GM12878 (cell line): ENCODE results near the gene CUTA. TPM values are rescaled to one million over a fixed set of nuclear protein-coding genes. Genes with fewer than 3 reads are reported as not detected.

ENCODE experiments used
- FOS ChIP-seq: IDR thresholded peaks from 3 replicates; pipeline ENCODE4 v1.6.1; 2011; ENCODE audit warnings: borderline replicate concordance; ENCODE audit not compliant: insufficient read length; ENCODE audit errors: extremely low read depth
- GABPA ChIP-seq: IDR thresholded peaks from 2 replicates; pipeline ENCODE4 v1.6.1; 2014; ENCODE audit warnings: antibody characterized with exemption, low read depth, mild to moderate bottlenecking, inconsistent platforms
- KAT2A ChIP-seq: conservative IDR thresholded peaks from 2 replicates; pipeline ENCODE4 v1.6.1; 2011; ENCODE audit warnings: low read depth, low read length; ENCODE audit not compliant: control insufficient read depth
- NR2C2 ChIP-seq: IDR thresholded peaks from 2 replicates; pipeline ENCODE4 v1.6.1; 2011; ENCODE audit warnings: borderline replicate concordance, low read depth; ENCODE audit not compliant: control insufficient read depth, insufficient read length
- YY1 ChIP-seq: IDR thresholded peaks from 2 replicates; pipeline ENCODE4 v1.6.1; 2011; ENCODE audit warnings: low read depth, mild to moderate bottlenecking, low read length
- ZNF24 ChIP-seq: fragments of 450-650 bp; IDR thresholded peaks from 2 replicates; pipeline ENCODE4 v1.6.1; 2017; ENCODE audit warnings: antibody characterized with exemption, mild to moderate bottlenecking
- ZZZ3 ChIP-seq: IDR thresholded peaks from 2 replicates; pipeline ENCODE4 v1.6.1; 2011; ENCODE audit warnings: low read depth; ENCODE audit not compliant: control insufficient read depth, insufficient read length
- polyA plus RNA-seq, 11 experiments: library from polyadenylated mRNA; depleted of rRNA in 4 of 11; unstranded in 6 of 11; stranded (reverse) in 5 of 11; fragments of >200 nt; fragmentation: Nextera tagmentation in 4 of 11; fragmentation: Illumina TruSeq in 1 of 11; extraction: Ambion mirVana in 4 of 11; extraction: Trizol in 1 of 11; gene quantifications; 1 replicate in 1 of 11; 2 replicates in 10 of 11; pipeline versions ENCODE4 v1.2.1 to v1.2.3, GENCODE V29; 2011 to 2016; ENCODE audit warnings: inconsistent platforms in 2 of 11, missing spikeins in 2 of 11, low read depth in 1 of 11
- total RNA-seq, 4 experiments: library from RNA; depleted of rRNA in 3 of 4; stranded (reverse); fragments of >200 nt in 3 of 4; fragmentation: Illumina TruSeq in 1 of 4; extraction: Trizol in 1 of 4; gene quantifications; 2 replicates each; pipeline versions ENCODE4 v1.2.1 to v1.2.3, GENCODE V29; 2013 to 2021
- TF ChIP-seq, protein P1 (sequence below): IDR thresholded peaks from 2 replicates; pipeline ENCODE4 v1.6.1; 2011; ENCODE audit warnings: mild to moderate bottlenecking, low read depth, low read length, moderate library complexity; ENCODE audit not compliant: insufficient replicate concordance
- TF ChIP-seq, protein P2 (sequence below): fragments of 450-650 bp; IDR thresholded peaks from 2 replicates; pipeline ENCODE4 v1.6.1; 2017; ENCODE audit warnings: mild to moderate bottlenecking, low read depth, inconsistent platforms; ENCODE audit not compliant: poor library complexity, severe bottlenecking
- TF ChIP-seq, protein P3 (sequence below): fragments of 450-650 bp; formaldehyde crosslinking; IDR thresholded peaks from 2 replicates; pipeline ENCODE4 v1.4.0; 2020; ENCODE audit warnings: mild to moderate bottlenecking, moderate library complexity
- TF ChIP-seq, protein P4 (sequence below): fragments of 450-650 bp; conservative IDR thresholded peaks from 2 replicates; pipeline ENCODE4 v1.6.1; 2017; ENCODE audit warnings: mild to moderate bottlenecking, moderate library complexity
- TF ChIP-seq, protein P5 (sequence below): fragments of 450-650 bp; IDR thresholded peaks from 2 replicates; pipeline ENCODE4 v1.6.1; 2017; ENCODE audit warnings: mild to moderate bottlenecking, moderate library complexity
- TF ChIP-seq, protein P6 (sequence below): fragments of 450-650 bp; IDR thresholded peaks from 2 replicates; pipeline ENCODE4 v1.6.1; 2016; ENCODE audit warnings: mild to moderate bottlenecking

The CUTA gene
- total and polyA plus RNA-seq, 10 of the 15 experiments (the other 5 are each of a cell fraction or from before 2014, with no cell fraction given): 102 to 293 (median 189) TPM

DNA sequence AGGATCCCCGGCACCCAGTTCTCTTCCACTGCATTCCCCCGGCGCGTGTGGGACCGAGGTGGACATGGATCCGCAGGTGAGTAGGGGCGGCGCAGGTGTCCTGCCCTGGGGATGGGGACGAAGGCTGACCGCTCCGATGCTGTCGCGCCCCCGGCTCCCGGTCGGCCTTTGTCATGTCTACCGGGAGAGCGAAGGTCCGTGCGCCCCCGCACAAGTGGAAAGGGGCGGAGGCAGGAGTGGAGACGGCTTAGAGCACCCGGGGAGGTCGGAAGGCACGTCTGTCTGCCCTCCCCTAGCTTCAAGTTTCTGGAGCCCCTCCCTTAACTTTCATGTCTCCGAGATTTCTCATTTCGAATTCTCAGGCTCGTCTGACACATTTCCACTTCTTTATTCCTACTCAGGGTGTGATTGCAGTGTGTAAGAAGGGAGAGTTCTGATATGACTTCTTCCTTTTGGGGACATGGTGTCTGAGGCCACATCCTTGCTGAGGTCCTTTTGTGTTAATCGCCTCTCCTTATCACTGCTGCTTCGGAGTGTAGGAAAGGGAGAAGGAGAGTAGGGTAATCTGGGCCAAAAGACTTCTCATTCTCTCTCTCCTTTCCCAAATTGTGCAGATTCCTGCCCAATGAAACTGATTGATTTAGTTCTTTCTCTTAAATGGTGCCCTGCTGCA, 25.8 kb downstream of the CUTA start (continued):
- TF ChIP-seq, protein P1, sequence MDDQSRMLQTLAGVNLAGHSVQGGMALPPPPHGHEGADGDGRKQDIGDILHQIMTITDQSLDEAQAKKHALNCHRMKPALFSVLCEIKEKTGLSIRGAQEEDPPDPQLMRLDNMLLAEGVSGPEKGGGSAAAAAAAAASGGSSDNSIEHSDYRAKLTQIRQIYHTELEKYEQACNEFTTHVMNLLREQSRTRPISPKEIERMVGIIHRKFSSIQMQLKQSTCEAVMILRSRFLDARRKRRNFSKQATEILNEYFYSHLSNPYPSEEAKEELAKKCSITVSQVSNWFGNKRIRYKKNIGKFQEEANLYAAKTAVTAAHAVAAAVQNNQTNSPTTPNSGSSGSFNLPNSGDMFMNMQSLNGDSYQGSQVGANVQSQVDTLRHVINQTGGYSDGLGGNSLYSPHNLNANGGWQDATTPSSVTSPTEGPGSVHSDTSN: no peak
- no peak for TF ChIP-seq ZZZ3
- TF ChIP-seq, protein P2, sequence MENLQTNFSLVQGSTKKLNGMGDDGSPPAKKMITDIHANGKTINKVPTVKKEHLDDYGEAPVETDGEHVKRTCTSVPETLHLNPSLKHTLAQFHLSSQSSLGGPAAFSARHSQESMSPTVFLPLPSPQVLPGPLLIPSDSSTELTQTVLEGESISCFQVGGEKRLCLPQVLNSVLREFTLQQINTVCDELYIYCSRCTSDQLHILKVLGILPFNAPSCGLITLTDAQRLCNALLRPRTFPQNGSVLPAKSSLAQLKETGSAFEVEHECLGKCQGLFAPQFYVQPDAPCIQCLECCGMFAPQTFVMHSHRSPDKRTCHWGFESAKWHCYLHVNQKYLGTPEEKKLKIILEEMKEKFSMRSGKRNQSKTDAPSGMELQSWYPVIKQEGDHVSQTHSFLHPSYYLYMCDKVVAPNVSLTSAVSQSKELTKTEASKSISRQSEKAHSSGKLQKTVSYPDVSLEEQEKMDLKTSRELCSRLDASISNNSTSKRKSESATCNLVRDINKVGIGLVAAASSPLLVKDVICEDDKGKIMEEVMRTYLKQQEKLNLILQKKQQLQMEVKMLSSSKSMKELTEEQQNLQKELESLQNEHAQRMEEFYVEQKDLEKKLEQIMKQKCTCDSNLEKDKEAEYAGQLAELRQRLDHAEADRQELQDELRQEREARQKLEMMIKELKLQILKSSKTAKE: no peak
- TF ChIP-seq, protein P3, sequence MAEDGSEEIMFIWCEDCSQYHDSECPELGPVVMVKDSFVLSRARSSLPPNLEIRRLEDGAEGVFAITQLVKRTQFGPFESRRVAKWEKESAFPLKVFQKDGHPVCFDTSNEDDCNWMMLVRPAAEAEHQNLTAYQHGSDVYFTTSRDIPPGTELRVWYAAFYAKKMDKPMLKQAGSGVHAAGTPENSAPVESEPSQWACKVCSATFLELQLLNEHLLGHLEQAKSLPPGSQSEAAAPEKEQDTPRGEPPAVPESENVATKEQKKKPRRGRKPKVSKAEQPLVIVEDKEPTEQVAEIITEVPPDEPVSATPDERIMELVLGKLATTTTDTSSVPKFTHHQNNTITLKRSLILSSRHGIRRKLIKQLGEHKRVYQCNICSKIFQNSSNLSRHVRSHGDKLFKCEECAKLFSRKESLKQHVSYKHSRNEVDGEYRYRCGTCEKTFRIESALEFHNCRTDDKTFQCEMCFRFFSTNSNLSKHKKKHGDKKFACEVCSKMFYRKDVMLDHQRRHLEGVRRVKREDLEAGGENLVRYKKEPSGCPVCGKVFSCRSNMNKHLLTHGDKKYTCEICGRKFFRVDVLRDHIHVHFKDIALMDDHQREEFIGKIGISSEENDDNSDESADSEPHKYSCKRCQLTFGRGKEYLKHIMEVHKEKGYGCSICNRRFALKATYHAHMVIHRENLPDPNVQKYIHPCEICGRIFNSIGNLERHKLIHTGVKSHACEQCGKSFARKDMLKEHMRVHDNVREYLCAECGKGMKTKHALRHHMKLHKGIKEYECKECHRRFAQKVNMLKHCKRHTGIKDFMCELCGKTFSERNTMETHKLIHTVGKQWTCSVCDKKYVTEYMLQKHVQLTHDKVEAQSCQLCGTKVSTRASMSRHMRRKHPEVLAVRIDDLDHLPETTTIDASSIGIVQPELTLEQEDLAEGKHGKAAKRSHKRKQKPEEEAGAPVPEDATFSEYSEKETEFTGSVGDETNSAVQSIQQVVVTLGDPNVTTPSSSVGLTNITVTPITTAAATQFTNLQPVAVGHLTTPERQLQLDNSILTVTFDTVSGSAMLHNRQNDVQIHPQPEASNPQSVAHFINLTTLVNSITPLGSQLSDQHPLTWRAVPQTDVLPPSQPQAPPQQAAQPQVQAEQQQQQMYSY (CRISPR knock-in tag): no peak
- TF ChIP-seq KAT2A: no peak
- no peak for TF ChIP-seq YY1
- no peak for TF ChIP-seq ZNF24
- TF ChIP-seq NR2C2: no peak
- TF ChIP-seq, protein P4, sequence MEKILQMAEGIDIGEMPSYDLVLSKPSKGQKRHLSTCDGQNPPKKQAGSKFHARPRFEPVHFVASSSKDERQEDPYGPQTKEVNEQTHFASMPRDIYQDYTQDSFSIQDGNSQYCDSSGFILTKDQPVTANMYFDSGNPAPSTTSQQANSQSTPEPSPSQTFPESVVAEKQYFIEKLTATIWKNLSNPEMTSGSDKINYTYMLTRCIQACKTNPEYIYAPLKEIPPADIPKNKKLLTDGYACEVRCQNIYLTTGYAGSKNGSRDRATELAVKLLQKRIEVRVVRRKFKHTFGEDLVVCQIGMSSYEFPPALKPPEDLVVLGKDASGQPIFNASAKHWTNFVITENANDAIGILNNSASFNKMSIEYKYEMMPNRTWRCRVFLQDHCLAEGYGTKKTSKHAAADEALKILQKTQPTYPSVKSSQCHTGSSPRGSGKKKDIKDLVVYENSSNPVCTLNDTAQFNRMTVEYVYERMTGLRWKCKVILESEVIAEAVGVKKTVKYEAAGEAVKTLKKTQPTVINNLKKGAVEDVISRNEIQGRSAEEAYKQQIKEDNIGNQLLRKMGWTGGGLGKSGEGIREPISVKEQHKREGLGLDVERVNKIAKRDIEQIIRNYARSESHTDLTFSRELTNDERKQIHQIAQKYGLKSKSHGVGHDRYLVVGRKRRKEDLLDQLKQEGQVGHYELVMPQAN: peak; percentile 50; the same call in 1 of the 2 replicates
- TF ChIP-seq, protein P5, sequence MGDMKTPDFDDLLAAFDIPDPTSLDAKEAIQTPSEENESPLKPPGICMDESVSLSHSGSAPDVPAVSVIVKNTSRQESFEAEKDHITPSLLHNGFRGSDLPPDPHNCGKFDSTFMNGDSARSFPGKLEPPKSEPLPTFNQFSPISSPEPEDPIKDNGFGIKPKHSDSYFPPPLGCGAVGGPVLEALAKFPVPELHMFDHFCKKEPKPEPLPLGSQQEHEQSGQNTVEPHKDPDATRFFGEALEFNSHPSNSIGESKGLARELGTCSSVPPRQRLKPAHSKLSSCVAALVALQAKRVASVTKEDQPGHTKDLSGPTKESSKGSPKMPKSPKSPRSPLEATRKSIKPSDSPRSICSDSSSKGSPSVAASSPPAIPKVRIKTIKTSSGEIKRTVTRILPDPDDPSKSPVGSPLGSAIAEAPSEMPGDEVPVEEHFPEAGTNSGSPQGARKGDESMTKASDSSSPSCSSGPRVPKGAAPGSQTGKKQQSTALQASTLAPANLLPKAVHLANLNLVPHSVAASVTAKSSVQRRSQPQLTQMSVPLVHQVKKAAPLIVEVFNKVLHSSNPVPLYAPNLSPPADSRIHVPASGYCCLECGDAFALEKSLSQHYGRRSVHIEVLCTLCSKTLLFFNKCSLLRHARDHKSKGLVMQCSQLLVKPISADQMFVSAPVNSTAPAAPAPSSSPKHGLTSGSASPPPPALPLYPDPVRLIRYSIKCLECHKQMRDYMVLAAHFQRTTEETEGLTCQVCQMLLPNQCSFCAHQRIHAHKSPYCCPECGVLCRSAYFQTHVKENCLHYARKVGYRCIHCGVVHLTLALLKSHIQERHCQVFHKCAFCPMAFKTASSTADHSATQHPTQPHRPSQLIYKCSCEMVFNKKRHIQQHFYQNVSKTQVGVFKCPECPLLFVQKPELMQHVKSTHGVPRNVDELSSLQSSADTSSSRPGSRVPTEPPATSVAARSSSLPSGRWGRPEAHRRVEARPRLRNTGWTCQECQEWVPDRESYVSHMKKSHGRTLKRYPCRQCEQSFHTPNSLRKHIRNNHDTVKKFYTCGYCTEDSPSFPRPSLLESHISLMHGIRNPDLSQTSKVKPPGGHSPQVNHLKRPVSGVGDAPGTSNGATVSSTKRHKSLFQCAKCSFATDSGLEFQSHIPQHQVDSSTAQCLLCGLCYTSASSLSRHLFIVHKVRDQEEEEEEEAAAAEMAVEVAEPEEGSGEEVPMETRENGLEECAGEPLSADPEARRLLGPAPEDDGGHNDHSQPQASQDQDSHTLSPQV: no peak
- no peak for TF ChIP-seq FOS
- TF ChIP-seq, protein P6, sequence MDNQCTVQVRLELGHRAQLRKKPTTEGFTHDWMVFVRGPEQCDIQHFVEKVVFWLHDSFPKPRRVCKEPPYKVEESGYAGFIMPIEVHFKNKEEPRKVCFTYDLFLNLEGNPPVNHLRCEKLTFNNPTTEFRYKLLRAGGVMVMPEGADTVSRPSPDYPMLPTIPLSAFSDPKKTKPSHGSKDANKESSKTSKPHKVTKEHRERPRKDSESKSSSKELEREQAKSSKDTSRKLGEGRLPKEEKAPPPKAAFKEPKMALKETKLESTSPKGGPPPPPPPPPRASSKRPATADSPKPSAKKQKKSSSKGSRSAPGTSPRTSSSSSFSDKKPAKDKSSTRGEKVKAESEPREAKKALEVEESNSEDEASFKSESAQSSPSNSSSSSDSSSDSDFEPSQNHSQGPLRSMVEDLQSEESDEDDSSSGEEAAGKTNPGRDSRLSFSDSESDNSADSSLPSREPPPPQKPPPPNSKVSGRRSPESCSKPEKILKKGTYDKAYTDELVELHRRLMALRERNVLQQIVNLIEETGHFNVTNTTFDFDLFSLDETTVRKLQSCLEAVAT: 0 out of 2 replicates have a peak, but pooled peaks have one; percentile 24
- TF ChIP-seq GABPA: no peak
